GM19239 (cell line): ENCODE data around the gene PDZD2.

Source experiments
- DNase-seq: peaks from one replicate; pipeline ENCODE4 v3.0.0; 2011; ENCODE audit warnings: low spot score; ENCODE audit not compliant: insufficient read length
- FAIRE-seq: peaks from 2 replicates; lab custom pipeline; 2011; peaks lifted over from hg19 to GRCh38; lab: Jason Lieb, UNC

The PDZD2 gene

DNA sequence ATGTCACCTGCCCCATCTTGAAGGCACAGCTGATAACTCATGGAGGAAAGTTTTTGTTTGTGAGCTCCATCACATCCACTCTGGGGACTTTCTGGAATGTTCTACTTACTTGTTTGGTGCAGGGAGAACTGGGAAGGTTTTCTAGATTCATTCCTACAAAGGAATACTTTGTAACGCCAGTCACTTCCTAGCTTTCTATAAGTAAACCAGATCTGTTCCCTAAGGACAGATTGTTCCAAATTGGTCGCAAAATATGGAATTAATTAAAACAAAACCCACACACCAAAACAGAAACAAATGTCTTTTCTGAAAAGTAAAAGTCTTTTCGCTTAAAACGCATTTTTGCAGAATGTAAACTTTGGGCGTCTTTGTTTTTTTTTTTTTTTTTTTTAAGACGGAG is 167.6 kb downstream of the PDZD2 start:
- no peak for DNase-seq
- no peak for FAIRE-seq

DNA sequence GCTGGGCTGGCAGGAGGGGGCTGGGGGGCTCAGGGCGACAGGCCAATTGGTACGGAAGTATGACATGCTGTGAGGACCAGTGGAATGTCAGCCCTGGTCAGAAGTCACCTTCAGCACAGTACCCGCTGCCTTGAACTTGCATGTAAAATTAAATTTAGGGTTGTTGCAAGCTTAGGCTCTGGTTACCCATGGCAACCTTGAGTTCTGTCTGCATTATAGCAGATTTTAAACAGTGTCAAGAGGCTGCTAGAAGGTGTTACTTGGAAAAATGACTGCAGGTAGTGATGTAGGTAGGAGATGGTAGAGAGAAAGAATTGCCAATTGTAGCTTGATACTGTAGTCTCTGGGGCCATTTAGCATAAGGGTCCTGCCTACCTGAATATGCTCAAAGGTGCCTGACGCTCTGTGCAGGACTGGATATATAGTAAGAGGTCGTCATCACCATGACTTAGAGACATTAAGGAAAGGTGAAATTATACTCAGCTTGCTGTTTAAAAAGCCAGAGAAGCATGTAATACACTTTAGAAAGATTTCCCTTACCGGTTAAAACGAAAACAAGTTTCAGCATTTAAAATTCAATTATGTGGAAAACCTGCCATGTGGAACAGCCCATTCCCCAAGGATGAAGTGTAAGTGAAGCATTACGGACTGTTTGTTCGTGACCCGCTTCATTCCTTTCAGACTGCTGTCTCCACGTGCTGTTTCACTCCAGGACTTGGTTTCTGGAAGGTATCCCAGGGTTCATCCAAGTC is 169.0 kb downstream of the PDZD2 start:
- FAIRE-seq (no peak), DNase-seq (no peak)

DNA sequence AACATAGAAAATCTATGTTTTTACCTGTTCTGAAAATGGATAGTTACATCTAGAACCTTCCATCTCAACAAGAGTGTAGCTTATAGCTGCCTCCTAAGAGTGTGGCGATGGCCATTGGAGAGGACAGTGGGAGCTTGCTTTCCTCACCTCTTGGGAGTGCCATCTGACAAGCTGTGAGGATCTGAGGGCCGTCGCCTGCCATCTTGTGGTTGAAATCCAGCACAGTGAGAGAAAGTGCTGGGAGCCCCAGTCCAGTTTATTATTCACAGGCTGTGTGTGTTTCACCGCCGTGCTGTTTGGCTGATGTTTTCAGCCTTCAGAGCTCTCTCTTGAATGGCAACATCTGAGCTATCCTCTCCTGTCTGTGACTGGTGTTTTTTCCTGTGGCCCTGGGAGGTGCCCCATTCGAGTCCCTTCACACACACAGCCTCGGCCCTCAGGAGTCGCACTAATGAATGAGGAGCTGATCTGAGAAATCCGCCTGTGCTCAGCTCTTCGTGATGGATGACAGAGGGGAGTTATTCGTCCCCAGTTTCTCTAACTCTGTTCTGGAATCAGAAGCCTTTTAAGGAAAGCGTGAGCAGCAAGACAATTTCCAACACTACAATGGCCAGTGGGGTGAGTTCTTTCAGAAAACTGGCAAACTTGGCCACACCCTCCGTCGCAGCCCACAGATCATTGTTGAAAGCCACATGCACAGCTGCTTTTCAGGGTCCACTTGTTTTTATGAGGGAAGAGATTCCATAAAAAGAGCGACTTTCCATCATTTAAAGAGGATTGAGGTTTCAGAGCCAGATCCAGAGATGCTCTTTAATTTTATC is 170.3 kb downstream of the PDZD2 start:
- no peak for FAIRE-seq
- DNase-seq, result peak; percentile 23

DNA sequence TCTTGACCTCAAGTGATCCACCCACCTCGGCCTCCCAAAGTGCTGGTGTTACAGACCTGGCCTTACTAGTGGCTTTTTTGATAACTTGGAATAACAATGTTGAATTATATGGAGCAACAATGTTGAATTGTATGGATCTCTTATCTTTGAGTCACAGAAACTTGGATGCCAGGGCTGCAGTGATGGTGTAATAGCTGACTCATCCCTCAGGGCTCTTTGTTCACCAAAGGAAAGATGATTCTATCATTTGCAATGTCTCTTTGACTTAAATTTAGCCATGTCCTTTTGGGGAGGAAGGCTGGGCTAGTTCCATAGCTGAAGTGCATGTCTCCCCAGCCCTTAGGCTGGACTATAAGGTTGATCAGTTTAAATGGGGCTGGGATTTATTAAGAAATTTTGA is 172.3 kb downstream of the PDZD2 start:
- no peak for FAIRE-seq
- no peak for DNase-seq

DNA sequence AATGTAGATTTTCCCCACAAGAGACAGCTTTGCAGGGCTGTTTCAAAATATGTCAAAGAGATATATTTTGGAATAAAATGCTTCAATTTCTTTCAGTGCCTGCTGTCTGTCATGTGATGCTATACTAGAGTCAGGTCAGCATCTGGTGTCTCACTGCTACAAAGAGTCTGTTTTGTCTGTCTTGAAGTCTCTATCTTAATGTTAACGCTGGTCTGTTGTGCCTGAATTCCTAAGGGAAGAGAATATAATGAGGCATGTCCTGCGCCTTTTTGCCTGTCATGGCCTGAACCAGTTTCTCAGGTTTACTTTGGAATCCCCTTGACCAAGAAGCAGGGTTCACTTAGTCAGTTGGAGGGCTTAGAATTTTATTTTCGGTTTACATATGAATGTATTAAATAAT is 176.4 kb downstream of the PDZD2 start:
- DNase-seq (no peak), FAIRE-seq (no peak)

DNA sequence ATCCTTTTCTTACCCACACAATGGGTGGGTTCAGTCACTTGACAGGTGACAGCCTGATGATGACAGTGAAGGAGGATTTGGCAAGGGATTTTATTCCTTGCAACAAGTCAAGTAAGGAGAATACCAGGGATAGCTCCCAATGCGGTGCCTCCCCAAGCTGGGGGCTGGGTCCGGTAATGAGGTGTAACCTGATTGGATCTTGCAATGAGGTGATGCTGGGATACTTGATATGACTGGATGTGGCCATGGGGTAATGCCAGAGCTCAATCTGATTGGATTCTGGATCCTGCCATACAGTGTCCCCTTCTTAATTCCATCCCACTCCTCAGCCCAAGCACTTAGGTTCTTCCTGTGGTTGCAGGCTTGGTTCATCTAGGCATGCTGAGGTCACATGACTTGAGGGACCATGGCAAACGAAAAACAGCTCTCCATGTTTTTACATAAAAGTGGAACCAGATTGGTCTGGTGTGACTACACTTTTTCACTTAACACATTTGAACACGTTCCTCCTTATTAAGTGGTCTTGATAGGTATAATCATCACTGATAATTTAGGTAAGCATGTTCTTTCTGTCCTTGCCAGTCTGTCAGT is 181.1 kb downstream of the PDZD2 start:
- FAIRE-seq (no peak), DNase-seq (no peak)

DNA sequence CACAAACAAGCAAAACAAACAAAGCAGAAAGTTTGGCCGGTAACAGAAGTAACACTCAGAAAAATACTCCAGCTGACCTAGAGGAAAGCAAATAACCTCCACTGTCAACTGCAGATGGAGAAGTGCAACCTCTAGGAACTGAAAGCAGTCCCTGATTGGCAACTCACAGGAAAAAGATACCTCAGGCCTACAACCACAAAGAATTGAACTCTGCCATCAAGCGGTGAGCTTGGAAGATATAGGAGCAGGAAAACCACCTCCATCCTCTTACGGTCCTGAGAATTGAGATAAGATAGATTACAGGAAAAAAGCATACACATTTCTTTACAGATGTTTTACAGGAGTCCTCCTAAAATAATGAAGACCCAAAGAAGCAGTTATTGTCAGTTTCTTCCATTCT is 184.5 kb downstream of the PDZD2 start:
- FAIRE-seq (no peak), DNase-seq (no peak)

DNA sequence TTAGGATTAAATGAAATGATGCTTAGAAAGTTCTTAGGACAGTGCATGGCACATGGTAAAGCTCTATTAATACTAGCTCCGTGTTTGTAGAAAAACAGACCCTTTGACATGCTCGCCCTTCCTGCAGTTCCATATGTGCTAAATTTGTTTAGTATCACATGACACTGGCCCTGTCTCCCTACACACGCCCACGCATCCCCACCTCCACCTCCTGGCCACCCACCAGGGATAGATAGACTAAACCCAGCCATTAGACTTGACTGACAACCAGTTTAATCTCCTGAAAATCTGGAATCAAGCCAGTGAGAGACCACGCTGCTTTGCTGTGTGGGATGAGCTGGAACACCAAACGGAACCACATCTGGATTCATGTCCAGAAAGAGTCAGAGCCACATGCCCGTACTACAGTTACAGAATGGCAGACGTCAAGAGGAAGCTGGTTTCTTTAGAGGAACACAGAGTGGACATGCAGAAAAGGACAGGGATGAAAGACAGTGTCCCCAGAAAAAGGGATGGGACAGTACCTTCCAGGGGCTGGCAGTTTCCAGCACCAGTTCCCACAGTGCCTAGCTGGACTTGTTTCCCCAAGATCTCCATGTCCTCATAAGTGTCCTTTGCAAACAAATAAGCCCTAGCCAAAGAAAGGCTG is 186.1 kb downstream of the PDZD2 start:
- no peak for FAIRE-seq
- no peak for DNase-seq

DNA sequence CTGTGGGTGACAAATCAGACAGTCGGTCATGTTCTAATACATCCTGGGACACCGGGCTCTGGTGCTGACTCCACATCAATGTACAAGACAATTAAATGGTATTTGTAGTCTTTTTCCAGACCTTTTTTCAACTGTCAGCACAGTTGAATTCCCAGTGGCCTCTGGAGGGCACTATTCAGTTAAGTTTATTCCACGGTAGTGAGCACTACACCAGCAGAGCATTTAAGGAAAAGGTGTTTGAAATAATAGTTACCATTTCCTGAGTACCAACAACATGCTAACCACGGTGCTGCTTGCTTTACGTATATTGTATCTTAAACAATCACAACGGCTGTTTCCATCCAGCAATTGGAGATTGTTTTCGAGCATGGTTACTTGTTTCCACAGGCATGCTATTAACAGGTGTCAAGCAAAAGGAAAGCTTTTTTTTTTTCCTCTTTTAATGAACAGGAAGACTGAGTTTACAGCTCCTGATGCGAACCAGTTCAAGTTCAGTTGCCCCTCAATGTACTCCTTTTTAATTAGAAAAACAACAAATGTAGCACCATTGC is 186.7 kb downstream of the PDZD2 start:
- FAIRE-seq, result peak; percentile 82

DNA sequence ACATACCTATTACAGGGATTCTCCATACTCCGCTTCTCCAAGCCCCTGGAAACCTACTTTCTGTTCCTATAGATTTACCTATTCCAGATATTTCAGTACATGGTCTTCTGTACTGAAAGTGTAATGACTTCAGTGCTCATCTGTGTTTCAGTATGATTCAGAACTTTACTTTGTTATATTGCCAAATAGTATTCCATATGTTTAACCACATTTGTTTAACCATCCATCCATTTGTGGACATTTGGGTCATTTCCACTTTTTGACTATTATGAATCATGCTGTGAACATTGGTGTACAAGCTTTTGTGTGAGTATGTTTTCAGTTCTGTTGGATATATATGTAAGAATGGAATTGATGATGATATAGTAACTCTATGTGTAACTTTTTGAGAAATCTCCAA is 188.9 kb downstream of the PDZD2 start:
- FAIRE-seq, result no peak
- DNase-seq, result no peak

More for the DNA sequence above, 186.7 kb downstream of the PDZD2 start:
- no peak for DNase-seq

DNA sequence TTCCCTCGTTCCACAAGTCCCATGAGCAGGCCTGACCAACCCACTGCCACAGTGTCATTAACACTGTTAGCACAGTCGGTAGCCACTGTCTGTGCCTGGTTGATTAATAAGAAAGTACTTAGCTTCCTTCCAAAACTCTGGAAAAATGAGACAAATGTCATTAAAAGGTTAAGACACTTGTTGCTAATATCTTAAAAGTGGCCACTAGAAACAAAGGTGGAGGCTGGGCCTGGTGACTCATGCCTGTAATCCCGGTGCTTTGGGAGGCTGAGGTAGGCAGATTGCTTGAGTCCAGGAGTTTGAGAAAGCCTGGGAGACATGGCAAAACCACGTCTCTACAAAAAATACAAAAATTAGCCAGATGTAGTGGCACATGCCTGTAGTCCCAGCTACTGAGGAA is 194.0 kb downstream of the PDZD2 start:
- DNase-seq, result no peak
- FAIRE-seq, result no peak

DNA sequence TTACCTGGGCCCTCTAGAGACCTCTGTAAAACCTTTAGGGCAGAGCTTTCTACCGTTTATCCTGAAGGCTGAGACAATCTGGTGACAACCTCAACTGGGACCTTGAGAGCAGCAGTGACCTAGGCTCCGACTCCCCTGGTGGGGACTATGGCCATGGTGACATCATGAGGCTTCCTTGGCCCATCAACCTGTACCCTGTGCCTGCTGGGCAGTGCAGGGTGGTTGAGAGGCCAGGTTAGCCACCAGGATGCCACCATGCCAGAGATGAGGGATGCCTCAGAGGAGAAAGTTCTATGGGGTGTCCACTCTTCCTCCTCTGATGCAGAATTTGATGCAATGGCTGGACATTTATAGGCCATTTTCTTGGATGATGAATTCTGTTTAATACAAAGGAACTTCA is 194.8 kb downstream of the PDZD2 start:
- FAIRE-seq (no peak), DNase-seq (no peak)

DNA sequence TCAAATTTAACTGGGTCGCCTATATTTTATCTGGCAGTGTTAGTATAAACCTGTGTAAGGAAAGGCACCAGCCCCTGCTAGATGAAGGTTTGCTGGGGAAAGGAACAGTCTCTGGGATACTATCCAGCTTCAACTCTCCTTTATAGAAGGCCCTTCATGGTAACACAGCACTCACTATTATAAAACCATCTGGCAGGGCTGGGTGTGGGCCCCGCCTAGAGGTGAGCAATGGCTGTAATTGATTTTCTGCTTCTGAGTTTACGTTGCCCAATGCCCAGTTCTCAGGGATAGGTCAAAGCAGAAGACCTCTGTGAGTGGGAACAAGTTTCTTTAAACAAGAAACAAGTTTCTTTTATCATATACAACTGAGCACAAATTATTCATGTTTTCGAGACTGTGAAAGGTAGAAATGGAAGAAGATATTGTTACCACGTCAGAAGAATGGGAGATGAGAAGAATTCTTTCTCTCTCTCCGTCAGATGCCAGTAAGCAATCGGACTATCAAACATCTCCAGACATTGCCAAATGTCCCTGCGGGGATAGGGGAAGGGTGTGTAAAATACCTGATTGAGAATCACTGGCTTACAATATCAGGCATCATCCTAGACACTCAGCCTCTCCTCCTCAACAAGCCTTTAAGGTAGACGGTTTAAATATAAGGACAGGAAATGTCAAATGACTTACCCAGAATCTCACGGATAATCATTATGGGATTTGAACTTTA is 205.9 kb downstream of the PDZD2 start:
- FAIRE-seq (no peak), DNase-seq (no peak)

DNA sequence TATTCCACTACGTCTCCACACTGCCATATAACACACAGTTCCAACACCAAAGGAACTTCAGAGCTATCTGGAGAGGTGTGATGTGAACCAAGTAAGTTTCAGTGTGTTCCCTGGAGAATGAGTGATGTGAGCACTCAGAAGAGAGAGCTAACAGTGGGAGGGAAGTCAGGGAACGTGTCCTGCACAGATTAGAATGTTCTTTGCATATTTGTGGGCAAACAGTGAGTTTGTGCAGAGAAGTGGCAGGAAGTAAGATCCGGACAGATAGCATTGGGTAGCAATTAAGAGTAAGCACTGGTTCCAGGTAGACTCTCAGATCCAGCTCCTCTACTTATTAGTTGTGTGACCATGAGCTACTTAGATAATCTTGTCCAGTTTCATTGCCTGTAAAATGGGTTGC is 206.4 kb downstream of the PDZD2 start:
- no peak for DNase-seq
- no peak for FAIRE-seq

DNA sequence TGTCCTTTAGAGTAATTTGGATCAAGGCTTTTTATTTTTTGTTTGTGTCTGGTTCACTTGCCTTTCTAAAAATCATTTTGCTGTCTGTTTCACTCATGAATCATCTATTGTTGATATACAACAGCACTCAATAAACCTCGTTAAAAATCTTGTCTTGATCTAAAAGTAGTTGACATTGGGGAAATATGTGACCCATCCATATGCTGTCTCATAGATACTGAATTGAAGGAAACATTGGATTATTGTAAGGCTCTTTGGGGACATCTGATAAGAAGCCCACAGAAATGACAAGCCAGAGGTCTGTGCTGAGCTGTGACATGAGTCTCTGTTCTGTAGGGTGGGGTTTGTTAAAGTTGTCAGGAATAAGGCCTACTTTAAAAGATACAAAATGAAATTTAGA is 208.0 kb downstream of the PDZD2 start:
- DNase-seq (no peak), FAIRE-seq (no peak)

DNA sequence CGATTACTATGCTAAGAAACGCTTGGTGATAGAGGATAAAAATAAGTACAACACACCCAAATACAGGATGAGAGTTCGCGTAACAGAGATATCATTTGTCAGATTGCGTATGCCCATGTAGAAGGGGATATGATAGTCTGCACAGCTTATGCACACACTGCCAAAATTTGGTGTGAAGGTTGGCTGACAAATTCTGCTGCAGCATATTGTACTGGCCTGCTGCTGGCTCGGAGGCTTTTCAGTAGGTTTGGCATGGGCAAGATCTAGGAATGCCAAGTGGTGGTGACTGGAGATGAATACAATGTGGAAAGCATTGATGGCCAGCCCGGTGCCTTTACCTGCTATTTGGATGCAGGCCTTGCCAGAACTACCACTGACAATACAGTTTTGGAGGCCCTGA is 208.4 kb downstream of the PDZD2 start:
- no peak for DNase-seq
- FAIRE-seq, result no peak

DNA sequence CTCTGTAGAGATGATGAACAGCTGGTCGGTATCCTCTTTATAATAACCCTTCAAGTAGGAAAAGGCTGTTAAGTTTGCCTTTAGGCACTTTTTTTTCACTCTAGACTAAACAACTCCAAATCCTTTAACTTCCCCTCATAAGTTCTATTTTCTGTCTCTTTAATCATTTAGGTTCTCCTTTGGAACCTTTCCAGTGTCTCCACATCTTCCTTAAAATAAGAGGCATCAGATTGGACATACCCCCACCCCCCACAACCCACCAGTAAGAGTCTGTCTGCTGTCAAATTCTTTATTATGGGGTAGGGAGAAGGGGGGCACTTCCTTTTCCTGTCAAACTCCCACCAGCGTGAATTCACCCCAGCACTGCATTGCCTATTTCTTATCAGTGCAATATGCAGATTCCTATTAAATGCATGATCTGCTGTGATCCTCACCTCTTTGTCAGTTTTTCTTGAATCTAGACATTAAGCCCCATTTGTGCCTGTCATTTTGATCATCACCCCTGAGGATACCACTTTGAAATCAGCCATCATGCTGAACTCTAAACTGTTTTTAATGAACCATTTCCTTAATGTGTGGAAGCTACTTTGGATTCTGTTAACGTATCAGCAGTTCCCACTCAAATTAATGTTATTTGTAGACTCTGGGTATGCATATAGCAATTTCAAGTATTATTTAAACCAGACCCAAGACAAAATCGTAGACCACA is 212.2 kb downstream of the PDZD2 start:
- FAIRE-seq, result no peak

DNA sequence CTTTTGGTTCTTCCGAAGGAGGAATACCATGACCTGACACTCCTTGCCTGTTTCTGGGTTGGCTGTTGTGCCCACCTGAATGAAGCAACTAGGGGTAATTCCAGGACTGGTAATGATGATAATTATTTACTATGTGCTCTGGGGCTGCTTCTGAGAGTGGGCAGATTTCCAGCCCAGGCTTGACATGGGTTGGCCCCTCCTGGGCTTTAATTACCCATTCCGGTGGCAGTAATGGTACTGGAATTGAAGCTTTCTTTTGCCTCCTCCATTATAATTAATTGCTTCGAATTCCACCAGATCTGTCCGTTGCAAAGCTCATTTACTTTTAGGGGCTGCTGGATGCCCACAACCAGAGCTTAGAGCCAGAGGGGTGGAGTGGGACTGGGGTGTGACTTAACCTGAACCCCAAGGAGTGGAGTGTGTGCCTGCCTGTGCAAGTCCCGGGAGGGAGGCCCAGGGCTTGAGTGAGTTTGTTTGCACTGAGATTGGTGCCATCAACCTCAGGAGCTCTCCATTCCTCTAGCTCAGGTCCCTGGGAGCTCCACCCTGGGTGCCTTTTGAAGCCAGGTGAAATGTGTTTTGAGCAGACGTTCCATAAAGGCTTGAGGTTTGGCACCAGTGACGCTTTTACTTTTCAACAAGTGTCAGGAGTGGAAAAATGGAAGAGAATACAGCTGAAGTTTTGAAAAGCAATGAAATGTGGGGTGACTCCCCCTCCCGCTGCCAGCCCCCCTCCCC is 214.6 kb downstream of the PDZD2 start:
- DNase-seq, result no peak
- peak; percentile 26 for FAIRE-seq

More for the DNA sequence above, 212.2 kb downstream of the PDZD2 start:
- DNase-seq, result no peak
